HCT116 (cell line): ENCODE results near the gene CCDC40. TPM values are rescaled to one million over a fixed set of nuclear protein-coding genes. Genes with fewer than 3 reads are reported as not detected.

ENCODE experiments used
- ATAC-seq: fragments of 200-7000 bp; cut with Tn5 transposase; 2 replicates; pipeline ENCODE4 v1.9.1; 2020; ENCODE audit warnings: mild to moderate bottlenecking, moderate library complexity
- BruUV-seq: library from RNA; stranded (reverse); fragments of 400-500 nt; replicated peaks from 2 replicates; lab custom pipeline; 2021; lab: Mats Ljungman, UMichigan
- CTCF ChIA-PET: fragments of 300-600 bp; sonication (Branson Sonifier 250); formaldehyde crosslinking; loops from one replicate; lab custom pipeline; 2021; ENCODE audit warnings: antibody characterized with exemption; lab: Charles Lee
- POLR2A ChIA-PET: fragments of 300-600, 350-600 bp; sonication (Branson Sonifier 250); formaldehyde crosslinking; loops from one replicate; lab custom pipeline; 2021; ENCODE audit warnings: antibody characterized with exemption; lab: Charles Lee
- RAD21 ChIA-PET, 2 experiments: fragments of 300-600 bp; sonication (Branson Sonifier 250); formaldehyde crosslinking; loops; one replicate each; lab custom pipeline; 2023; ENCODE audit warnings: low total read pairs in 2 of 2; ENCODE audit not compliant: uncharacterized antibody in 2 of 2, unreplicated experiment in 2 of 2, low non-redundant PET in 1 of 2; lab: Charles Lee
- DNase-seq: peaks from one replicate; pipeline ENCODE4 v3.0.0-alpha.2; 2010; ENCODE audit warnings: low read depth, low spot score
- H2AFZ ChIP-seq: fragments of 200-600 bp; shearing (Covaris generic), sonication (generic); 2 replicates; pipeline ENCODE4 v1.6.1; 2017; ENCODE audit warnings: low read depth, mixed run types, mixed read lengths, antibody characterized with exemption, low read length; ENCODE audit not compliant: poor library complexity, severe bottlenecking
- H3K27ac ChIP-seq: 2 replicates; pipeline ENCODE4 v1.5.1; 2012; ENCODE audit warnings: low read depth, low read length
- H3K27me3 ChIP-seq: fragments of 200-600 bp; sonication (generic); 2 replicates; pipeline ENCODE4 v1.6.1; 2016; ENCODE audit warnings: mixed run types, low read length, mixed read lengths; ENCODE audit not compliant: insufficient read depth
- H3K36me3 ChIP-seq, 2 experiments: fragments of 200-500 bp in 1 of 2; fragments of 200-600 bp in 1 of 2; sonication (Bioruptor generic) in 1 of 2; sonication (generic) in 1 of 2; 2 replicates each; pipeline versions ENCODE4 v1.5.1 to v1.6.1; 2014 to 2016; ENCODE audit warnings: low read length in 2 of 2, inconsistent platforms in 1 of 2, mixed read lengths in 1 of 2, mixed run types in 1 of 2; ENCODE audit not compliant: insufficient read depth in 2 of 2, control insufficient read depth in 1 of 2
- H3K4me1 ChIP-seq, 2 experiments: fragments of 200-600 bp in 1 of 2; sonication (generic) in 1 of 2; 2 replicates each; pipeline versions ENCODE4 v1.5.1 to v1.6.1; 2012 to 2017; ENCODE audit warnings: low read length in 2 of 2, inconsistent platforms in 1 of 2, mild to moderate bottlenecking in 1 of 2, mixed read lengths in 1 of 2, mixed run types in 1 of 2, moderate library complexity in 1 of 2; ENCODE audit not compliant: insufficient read depth in 2 of 2, control insufficient read depth in 1 of 2
- H3K4me2 ChIP-seq: fragments of 200-600 bp; sonication (generic); 2 replicates; pipeline ENCODE4 v1.6.1; 2017; ENCODE audit warnings: mixed run types, low read length, mixed read lengths
- H3K4me3 ChIP-seq, 2 experiments: fragments of 200-600 bp in 1 of 2; sonication (generic) in 1 of 2; replicated peaks in 1 of 2; 2 replicates each; pipeline ENCODE4 v1.5.1; 2011 to 2016; ENCODE audit warnings: low read length in 2 of 2, control low read depth in 1 of 2, low read depth in 1 of 2, mild to moderate bottlenecking in 1 of 2, mixed read lengths in 1 of 2, mixed run types in 1 of 2
- H3K79me2 ChIP-seq: fragments of 200-600 bp; sonication (generic); 2 replicates; pipeline ENCODE4 v1.6.1; 2017; ENCODE audit warnings: mild to moderate bottlenecking, mixed run types, low read length, moderate library complexity, mixed read lengths; ENCODE audit not compliant: insufficient read depth
- H3K9ac ChIP-seq: fragments of 200-600 bp; sonication (generic); 2 replicates; pipeline ENCODE4 v1.6.1; 2016; ENCODE audit warnings: low read length, mixed read lengths
- H3K9me2 ChIP-seq: fragments of 200-600 bp; sonication (generic), shearing (Covaris generic); 2 replicates; pipeline ENCODE4 v1.6.1; 2017; ENCODE audit warnings: mixed run types, mild to moderate bottlenecking, moderate library complexity; ENCODE audit not compliant: insufficient read depth
- H3K9me3 ChIP-seq, 2 experiments: fragments of 200-500 bp in 1 of 2; fragments of 200-600 bp in 1 of 2; sonication (Bioruptor generic) in 1 of 2; sonication (generic) in 1 of 2; 2 replicates each; pipeline ENCODE4 v1.6.1; 2014 to 2017; ENCODE audit warnings: low read length in 2 of 2, mixed read lengths in 2 of 2, inconsistent platforms in 1 of 2, low read depth in 1 of 2, mild to moderate bottlenecking in 1 of 2, mixed run types in 1 of 2, moderate library complexity in 1 of 2; ENCODE audit not compliant: control insufficient read depth in 1 of 2, insufficient read depth in 1 of 2
- H4K20me1 ChIP-seq: fragments of 200-600 bp; sonication (generic), shearing (Covaris generic); 2 replicates; pipeline ENCODE4 v1.6.1; 2017; ENCODE audit warnings: mixed run types, mild to moderate bottlenecking, moderate library complexity; ENCODE audit not compliant: insufficient read depth
- CBX3 ChIP-seq: IDR thresholded peaks from 2 replicates; pipeline ENCODE4 v1.6.1; 2012; ENCODE audit warnings: low read depth
- CEBPB ChIP-seq: IDR thresholded peaks from 2 replicates; pipeline ENCODE4 v1.6.1; 2012; ENCODE audit warnings: low read depth
- EGR1 ChIP-seq: IDR thresholded peaks from 2 replicates; pipeline ENCODE4 v1.6.1; 2012; ENCODE audit warnings: low read depth
- ELF1 ChIP-seq: IDR thresholded peaks from 2 replicates; pipeline ENCODE4 v1.6.1; 2012; ENCODE audit warnings: low read depth, borderline replicate concordance
- EZH2 ChIP-seq: fragments of 200-600 bp; sonication (generic); IDR thresholded peaks from 2 replicates; pipeline ENCODE4 v1.6.1; 2017; ENCODE audit warnings: antibody characterized with exemption, mixed run types
- FOSL1 ChIP-seq: IDR thresholded peaks from 2 replicates; pipeline ENCODE4 v1.6.1; 2012; ENCODE audit warnings: low read depth
- POLR2A ChIP-seq: IDR thresholded peaks from 2 replicates; pipeline ENCODE4 v1.7.0; 2011; ENCODE audit warnings: borderline replicate concordance; ENCODE audit not compliant: insufficient read depth, insufficient read length; ENCODE audit errors: extremely low read depth
- POLR2AphosphoS5 ChIP-seq: IDR thresholded peaks from 2 replicates; pipeline ENCODE4 v1.6.1; 2011; ENCODE audit warnings: mild to moderate bottlenecking, low read depth, low read length, moderate library complexity
- RAD21 ChIP-seq: IDR thresholded peaks from 2 replicates; pipeline ENCODE4 v1.6.1; 2012; ENCODE audit warnings: low read depth, mild to moderate bottlenecking
- SIN3A ChIP-seq: IDR thresholded peaks from 2 replicates; pipeline ENCODE4 v1.6.1; 2012; ENCODE audit warnings: low read depth
- SP1 ChIP-seq: IDR thresholded peaks from 2 replicates; pipeline ENCODE4 v1.6.1; 2012; ENCODE audit warnings: low read depth
- SRF ChIP-seq: IDR thresholded peaks from 2 replicates; pipeline ENCODE4 v1.6.1; 2012; ENCODE audit warnings: low read depth
- YY1 ChIP-seq: IDR thresholded peaks from 2 replicates; pipeline ENCODE4 v1.6.1; 2011; ENCODE audit warnings: low read length, low read depth, moderate library complexity, mild to moderate bottlenecking; ENCODE audit not compliant: insufficient replicate concordance; ENCODE audit errors: extremely low read depth
- ZFX ChIP-seq: fragments of 450-650 bp; IDR thresholded peaks from 2 replicates; pipeline ENCODE4 v1.6.1; 2017
- ZNF274 ChIP-seq: fragments of 200-500 bp; sonication (Bioruptor generic); IDR thresholded peaks from 2 replicates; pipeline ENCODE4 v1.6.1; 2014; ENCODE audit warnings: mild to moderate bottlenecking, low read depth, low read length, inconsistent platforms
- intact Hi-C: fragments of 100-400 bp; cut with micrococcal nuclease; formaldehyde crosslinking; loops from 2 replicates; pipeline ENCODE4 v1.10.0; 2022
- total RNA-seq: library from RNA; stranded (reverse); gene quantifications from one replicate; pipeline ENCODE4 v1.2.1, GENCODE V29; 2021; ENCODE audit not compliant: unreplicated experiment
- TF ChIP-seq, protein P1 (sequence below): IDR thresholded peaks from 2 replicates; pipeline ENCODE4 v1.6.1; 2012
- TF ChIP-seq, protein P2 (sequence below): IDR thresholded peaks from 2 replicates; pipeline ENCODE4 v1.6.1; 2012
- TF ChIP-seq, protein P3 (sequence below), 3 experiments: fragments of 200-600 bp in 1 of 3; sonication (generic) in 1 of 3; IDR thresholded peaks in 2 of 3; conservative IDR thresholded peaks in 1 of 3; 2 replicates each; pipeline ENCODE4 v1.5.1; 2012 to 2017; ENCODE audit warnings: low read depth in 2 of 3, low read length in 2 of 3, antibody characterized with exemption in 1 of 3, borderline replicate concordance in 1 of 3, control low read depth in 1 of 3, mild to moderate bottlenecking in 1 of 3, mixed read lengths in 1 of 3, mixed run types in 1 of 3, moderate library complexity in 1 of 3; ENCODE audit not compliant: insufficient read depth in 1 of 3
- TF ChIP-seq, protein P4 (sequence below): IDR thresholded peaks from 2 replicates; pipeline ENCODE4 v1.6.1; 2012; ENCODE audit warnings: low read depth
- TF ChIP-seq, protein P5 (sequence below): IDR thresholded peaks from 2 replicates; pipeline ENCODE4 v1.6.1; 2011; ENCODE audit warnings: mild to moderate bottlenecking, low read length, moderate library complexity; ENCODE audit not compliant: insufficient replicate concordance; ENCODE audit errors: extremely low read depth

The CCDC40 gene
- total RNA-seq, 1 experiment from 2014 or later: 10.3 TPM

DNA sequence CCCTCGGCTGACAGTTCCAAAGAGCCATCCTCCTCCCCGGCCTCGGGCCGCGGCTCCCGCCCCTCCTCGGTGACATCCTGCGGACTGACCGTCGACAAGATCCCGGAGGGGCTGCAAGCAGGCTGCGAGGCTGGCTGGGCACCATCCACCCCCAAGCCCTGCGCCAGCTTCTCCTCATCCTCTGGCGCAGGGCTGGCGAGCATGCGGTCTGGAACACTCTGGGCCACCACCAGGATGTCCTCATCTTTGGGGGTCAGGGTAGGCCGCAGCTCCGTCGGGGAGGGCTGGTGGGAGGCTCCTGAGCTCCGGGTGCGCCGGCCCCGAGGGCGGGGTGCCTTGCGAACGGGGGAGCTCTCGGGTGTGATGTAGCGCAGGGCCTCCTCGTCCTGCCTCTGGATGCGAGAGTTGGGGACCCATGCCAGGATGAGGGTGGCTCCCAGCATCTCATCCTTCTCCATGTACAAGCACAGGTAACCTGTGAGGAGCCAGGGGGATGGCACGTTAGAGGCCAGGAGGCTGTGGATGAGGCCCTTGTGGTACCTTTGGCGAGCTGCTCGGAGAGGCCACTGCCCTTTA lies 26.1 kb upstream of the CCDC40 start:
- Histone ChIP-seq H3K9me2 (no peaks in the 10 kb centered on the region), H2AFZ (no peak overlapping the region), H3K4me2 (no peak overlapping the region), H3K9ac (no peak overlapping the region), H3K79me2 (no peaks in the 10 kb centered on the region), H3K4me1 (peaks cover 19 to 29% of the 10 kb centered on the region in 2 experiments), H3K27ac (no peak overlapping the region), H3K4me3 (no peak overlapping the region), H3K36me3 (no peaks in the 10 kb centered on the region; a peak in 1 of 4 replicates), H3K27me3 (no peaks in the 10 kb centered on the region), H3K9me3 (no peaks in the 10 kb centered on the region), H4K20me1 (no peaks in the 10 kb centered on the region)
- BruUV-seq: no TSS peak
- intact Hi-C loops: no loop called here
- ATAC-seq: no peak
- POLR2A ChIA-PET: no interaction called here
- RAD21 ChIA-PET: no interaction called here
- no peak for DNase-seq
- TF ChIP-seq POLR2AphosphoS5 (no peak), SP1 (no peak), EGR1 (no peak), SIN3A (no peak), ELF1 (no peak), SRF (no peak), YY1 (no peak), ZNF274 (no peak), FOSL1 (no peak), CEBPB (no peak), EZH2 (no peak), CBX3 (no peak), ZFX (no peak), POLR2A (no peak), RAD21 (no peak)
- TF ChIP-seq, protein P1, sequence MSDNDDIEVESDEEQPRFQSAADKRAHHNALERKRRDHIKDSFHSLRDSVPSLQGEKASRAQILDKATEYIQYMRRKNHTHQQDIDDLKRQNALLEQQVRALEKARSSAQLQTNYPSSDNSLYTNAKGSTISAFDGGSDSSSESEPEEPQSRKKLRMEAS: no peak
- TF ChIP-seq, protein P2, sequence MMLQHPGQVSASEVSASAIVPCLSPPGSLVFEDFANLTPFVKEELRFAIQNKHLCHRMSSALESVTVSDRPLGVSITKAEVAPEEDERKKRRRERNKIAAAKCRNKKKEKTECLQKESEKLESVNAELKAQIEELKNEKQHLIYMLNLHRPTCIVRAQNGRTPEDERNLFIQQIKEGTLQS: no peak
- TF ChIP-seq, protein P3, sequence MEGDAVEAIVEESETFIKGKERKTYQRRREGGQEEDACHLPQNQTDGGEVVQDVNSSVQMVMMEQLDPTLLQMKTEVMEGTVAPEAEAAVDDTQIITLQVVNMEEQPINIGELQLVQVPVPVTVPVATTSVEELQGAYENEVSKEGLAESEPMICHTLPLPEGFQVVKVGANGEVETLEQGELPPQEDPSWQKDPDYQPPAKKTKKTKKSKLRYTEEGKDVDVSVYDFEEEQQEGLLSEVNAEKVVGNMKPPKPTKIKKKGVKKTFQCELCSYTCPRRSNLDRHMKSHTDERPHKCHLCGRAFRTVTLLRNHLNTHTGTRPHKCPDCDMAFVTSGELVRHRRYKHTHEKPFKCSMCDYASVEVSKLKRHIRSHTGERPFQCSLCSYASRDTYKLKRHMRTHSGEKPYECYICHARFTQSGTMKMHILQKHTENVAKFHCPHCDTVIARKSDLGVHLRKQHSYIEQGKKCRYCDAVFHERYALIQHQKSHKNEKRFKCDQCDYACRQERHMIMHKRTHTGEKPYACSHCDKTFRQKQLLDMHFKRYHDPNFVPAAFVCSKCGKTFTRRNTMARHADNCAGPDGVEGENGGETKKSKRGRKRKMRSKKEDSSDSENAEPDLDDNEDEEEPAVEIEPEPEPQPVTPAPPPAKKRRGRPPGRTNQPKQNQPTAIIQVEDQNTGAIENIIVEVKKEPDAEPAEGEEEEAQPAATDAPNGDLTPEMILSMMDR (IDR thresholded peaks at IDR 0.05 in 2 of 3, conservative IDR thresholded peaks at IDR 0.05 in 1 of 3; ENCODE audit: borderline replicate concordance in 1 of 3, insufficient read depth in 1 of 3, low read depth in 2 of 3, low read length in 2 of 3): no peak
- TF ChIP-seq, protein P4, sequence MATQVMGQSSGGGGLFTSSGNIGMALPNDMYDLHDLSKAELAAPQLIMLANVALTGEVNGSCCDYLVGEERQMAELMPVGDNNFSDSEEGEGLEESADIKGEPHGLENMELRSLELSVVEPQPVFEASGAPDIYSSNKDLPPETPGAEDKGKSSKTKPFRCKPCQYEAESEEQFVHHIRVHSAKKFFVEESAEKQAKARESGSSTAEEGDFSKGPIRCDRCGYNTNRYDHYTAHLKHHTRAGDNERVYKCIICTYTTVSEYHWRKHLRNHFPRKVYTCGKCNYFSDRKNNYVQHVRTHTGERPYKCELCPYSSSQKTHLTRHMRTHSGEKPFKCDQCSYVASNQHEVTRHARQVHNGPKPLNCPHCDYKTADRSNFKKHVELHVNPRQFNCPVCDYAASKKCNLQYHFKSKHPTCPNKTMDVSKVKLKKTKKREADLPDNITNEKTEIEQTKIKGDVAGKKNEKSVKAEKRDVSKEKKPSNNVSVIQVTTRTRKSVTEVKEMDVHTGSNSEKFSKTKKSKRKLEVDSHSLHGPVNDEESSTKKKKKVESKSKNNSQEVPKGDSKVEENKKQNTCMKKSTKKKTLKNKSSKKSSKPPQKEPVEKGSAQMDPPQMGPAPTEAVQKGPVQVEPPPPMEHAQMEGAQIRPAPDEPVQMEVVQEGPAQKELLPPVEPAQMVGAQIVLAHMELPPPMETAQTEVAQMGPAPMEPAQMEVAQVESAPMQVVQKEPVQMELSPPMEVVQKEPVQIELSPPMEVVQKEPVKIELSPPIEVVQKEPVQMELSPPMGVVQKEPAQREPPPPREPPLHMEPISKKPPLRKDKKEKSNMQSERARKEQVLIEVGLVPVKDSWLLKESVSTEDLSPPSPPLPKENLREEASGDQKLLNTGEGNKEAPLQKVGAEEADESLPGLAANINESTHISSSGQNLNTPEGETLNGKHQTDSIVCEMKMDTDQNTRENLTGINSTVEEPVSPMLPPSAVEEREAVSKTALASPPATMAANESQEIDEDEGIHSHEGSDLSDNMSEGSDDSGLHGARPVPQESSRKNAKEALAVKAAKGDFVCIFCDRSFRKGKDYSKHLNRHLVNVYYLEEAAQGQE: no peak
- TF ChIP-seq, protein P5, sequence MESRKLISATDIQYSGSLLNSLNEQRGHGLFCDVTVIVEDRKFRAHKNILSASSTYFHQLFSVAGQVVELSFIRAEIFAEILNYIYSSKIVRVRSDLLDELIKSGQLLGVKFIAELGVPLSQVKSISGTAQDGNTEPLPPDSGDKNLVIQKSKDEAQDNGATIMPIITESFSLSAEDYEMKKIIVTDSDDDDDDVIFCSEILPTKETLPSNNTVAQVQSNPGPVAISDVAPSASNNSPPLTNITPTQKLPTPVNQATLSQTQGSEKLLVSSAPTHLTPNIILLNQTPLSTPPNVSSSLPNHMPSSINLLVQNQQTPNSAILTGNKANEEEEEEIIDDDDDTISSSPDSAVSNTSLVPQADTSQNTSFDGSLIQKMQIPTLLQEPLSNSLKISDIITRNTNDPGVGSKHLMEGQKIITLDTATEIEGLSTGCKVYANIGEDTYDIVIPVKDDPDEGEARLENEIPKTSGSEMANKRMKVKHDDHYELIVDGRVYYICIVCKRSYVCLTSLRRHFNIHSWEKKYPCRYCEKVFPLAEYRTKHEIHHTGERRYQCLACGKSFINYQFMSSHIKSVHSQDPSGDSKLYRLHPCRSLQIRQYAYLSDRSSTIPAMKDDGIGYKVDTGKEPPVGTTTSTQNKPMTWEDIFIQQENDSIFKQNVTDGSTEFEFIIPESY: no peak
- CTCF ChIA-PET: interaction anchor here (0.6 kb wide), 1 partner anchor 17 kb away, joined by 3 read pairs; no protein-coding TSS in a partner anchor
